HEK293 (cell line): ENCODE data around the gene AFF2.

Experiments
- CTCF ChIA-PET: fragments of 350-600 bp; formaldehyde crosslinking; extraction: SDS; loops from one replicate; lab custom pipeline; 2021; ENCODE audit warnings: antibody characterized with exemption; lab: Yijun Ruan, JAX
- POLR2A ChIA-PET: fragments of 300-600 bp; formaldehyde crosslinking; extraction: SDS; loops from one replicate; lab custom pipeline; 2020; ENCODE audit warnings: antibody characterized with exemption, inconsistent platforms; lab: Yijun Ruan, JAX
- H3K27ac ChIP-seq: fragments of 200-500 bp; sonication (Bioruptor generic); 2 replicates; pipeline ENCODE4 v1.5.1; 2014; ENCODE audit warnings: low read depth, low read length, control low read depth, inconsistent platforms; ENCODE audit errors: extremely low read depth
- H3K36me3 ChIP-seq, 2 experiments: fragments of 200-500 bp in 1 of 2; sonication (Bioruptor generic) in 1 of 2; 1 replicate in 1 of 2; 2 replicates in 1 of 2; pipeline ENCODE4 v1.5.1; 2014 to 2017; ENCODE audit warnings: inconsistent platforms in 2 of 2, low read length in 2 of 2; ENCODE audit not compliant: control insufficient read depth in 2 of 2, insufficient read depth in 1 of 2
- H3K4me1 ChIP-seq: fragments of 200-500 bp; sonication (Bioruptor generic); 2 replicates; pipeline ENCODE4 v1.5.1; 2014; ENCODE audit warnings: mild to moderate bottlenecking, low read length, inconsistent platforms; ENCODE audit not compliant: control insufficient read depth, insufficient read depth
- H3K4me3 ChIP-seq: 2 replicates; pipeline ENCODE4 v1.5.1; 2011; ENCODE audit warnings: low read depth, mild to moderate bottlenecking, control low read depth, low read length, moderate library complexity
- H3K9me3 ChIP-seq: fragments of 200-500 bp; sonication (Bioruptor generic); 2 replicates; pipeline ENCODE4 v1.5.1; 2014; ENCODE audit warnings: low read depth, low read length, inconsistent platforms; ENCODE audit not compliant: control insufficient read depth, insufficient read depth
- ELK4 ChIP-seq: IDR thresholded peaks from 2 replicates; pipeline ENCODE4 v1.6.1; 2011; ENCODE audit warnings: mild to moderate bottlenecking, low read depth, low read length, borderline replicate concordance
- GLIS1 ChIP-seq: fragments of 450-650 bp; formaldehyde crosslinking; IDR thresholded peaks from 2 replicates; pipeline ENCODE4 v1.5.1; 2016; ENCODE audit warnings: missing biosample characterization, missing genetic modification characterization
- OVOL3 ChIP-seq: fragments of 450-650 bp; formaldehyde crosslinking; IDR thresholded peaks from 2 replicates; pipeline ENCODE4 v1.5.1; 2016; ENCODE audit warnings: missing biosample characterization, missing genetic modification characterization
- SALL2 ChIP-seq: fragments of 450-650 bp; formaldehyde crosslinking; IDR thresholded peaks from 2 replicates; pipeline ENCODE4 v1.5.0; 2017; ENCODE audit warnings: missing biosample characterization, mild to moderate bottlenecking, missing genetic modification characterization, borderline replicate concordance
- TSHZ1 ChIP-seq: fragments of 450-650 bp; formaldehyde crosslinking; IDR thresholded peaks from 2 replicates; pipeline ENCODE4 v1.5.1; 2016; ENCODE audit warnings: missing biosample characterization, missing genetic modification characterization, borderline replicate concordance
- ZBTB17 ChIP-seq: fragments of 450-650 bp; formaldehyde crosslinking; IDR thresholded peaks from 2 replicates; pipeline ENCODE4 v1.5.1; 2016; ENCODE audit warnings: missing biosample characterization, missing genetic modification characterization
- ZBTB26 ChIP-seq: fragments of 450-650 bp; formaldehyde crosslinking; optimal IDR thresholded peaks from 2 replicates; pipeline ENCODE3; 2016; ENCODE audit warnings: missing biosample characterization, mild to moderate bottlenecking, missing genetic modification characterization
- ZBTB7A ChIP-seq: fragments of 450-650 bp; formaldehyde crosslinking; IDR thresholded peaks from 2 replicates; pipeline ENCODE4 v1.5.1; 2016; ENCODE audit warnings: low read depth, missing biosample characterization, missing genetic modification characterization
- ZFP41 ChIP-seq: fragments of 450-650 bp; formaldehyde crosslinking; IDR thresholded peaks from 2 replicates; pipeline ENCODE4 v1.5.1; 2016; ENCODE audit warnings: missing biosample characterization, missing genetic modification characterization, borderline replicate concordance
- ZFP69B ChIP-seq: fragments of 450-650 bp; formaldehyde crosslinking; IDR thresholded peaks from 2 replicates; pipeline ENCODE4 v1.5.1; 2016; ENCODE audit warnings: missing biosample characterization, missing genetic modification characterization
- ZNF140 ChIP-seq: fragments of 450-650 bp; formaldehyde crosslinking; IDR thresholded peaks from 2 replicates; pipeline ENCODE4 v1.5.1; 2016; ENCODE audit warnings: missing biosample characterization, missing genetic modification characterization
- ZNF148 ChIP-seq: fragments of 450-650 bp; formaldehyde crosslinking; IDR thresholded peaks from 2 replicates; pipeline ENCODE4 v1.5.0; 2017; ENCODE audit warnings: missing biosample characterization, missing genetic modification characterization, borderline replicate concordance
- ZNF214 ChIP-seq: fragments of 450-650 bp; formaldehyde crosslinking; IDR thresholded peaks from 2 replicates; pipeline ENCODE4 v1.5.1; 2017; ENCODE audit warnings: missing biosample characterization, mild to moderate bottlenecking, missing genetic modification characterization, borderline replicate concordance
- ZNF248 ChIP-seq: fragments of 450-650 bp; formaldehyde crosslinking; IDR thresholded peaks from 2 replicates; pipeline ENCODE4 v1.5.1; 2017; ENCODE audit warnings: missing biosample characterization, missing genetic modification characterization
- ZNF335 ChIP-seq: fragments of 450-650 bp; formaldehyde crosslinking; conservative IDR thresholded peaks from 2 replicates; pipeline ENCODE4 v1.5.1; 2016; ENCODE audit warnings: missing biosample characterization, missing genetic modification characterization
- ZNF354C ChIP-seq: fragments of 450-650 bp; formaldehyde crosslinking; IDR thresholded peaks from 2 replicates; pipeline ENCODE4 v1.5.1; 2016; ENCODE audit warnings: missing biosample characterization, missing genetic modification characterization, low read depth, borderline replicate concordance
- ZNF449 ChIP-seq: fragments of 450-650 bp; formaldehyde crosslinking; IDR thresholded peaks from 2 replicates; pipeline ENCODE4 v1.5.1; 2017; ENCODE audit warnings: missing biosample characterization, mild to moderate bottlenecking, missing genetic modification characterization, moderate library complexity
- ZNF473 ChIP-seq: fragments of 450-650 bp; formaldehyde crosslinking; IDR thresholded peaks from 2 replicates; pipeline ENCODE4 v1.5.1; 2017; ENCODE audit warnings: missing biosample characterization, missing genetic modification characterization
- ZNF549 ChIP-seq: fragments of 450-650 bp; IDR thresholded peaks from 2 replicates; pipeline ENCODE4 v1.5.1; 2018; ENCODE audit warnings: missing biosample characterization, missing genetic modification characterization, mild to moderate bottlenecking, inconsistent platforms, moderate library complexity
- ZNF747 ChIP-seq: fragments of 450-650 bp; formaldehyde crosslinking; IDR thresholded peaks from 2 replicates; pipeline ENCODE4 v1.5.1; 2016; ENCODE audit warnings: missing biosample characterization, missing genetic modification characterization
- ZNF768 ChIP-seq: fragments of 450-650 bp; formaldehyde crosslinking; IDR thresholded peaks from 2 replicates; pipeline ENCODE4 v1.5.1; 2018; ENCODE audit warnings: missing biosample characterization, mild to moderate bottlenecking, missing genetic modification characterization
- ZNF837 ChIP-seq: fragments of 450-650 bp; formaldehyde crosslinking; IDR thresholded peaks from 2 replicates; pipeline ENCODE4 v1.5.1; 2016; ENCODE audit warnings: missing biosample characterization, missing genetic modification characterization
- ZSCAN18 ChIP-seq: fragments of 450-650 bp; formaldehyde crosslinking; IDR thresholded peaks from 2 replicates; pipeline ENCODE4 v1.5.1; 2016; ENCODE audit warnings: missing biosample characterization, missing genetic modification characterization
- ZSCAN30 ChIP-seq: fragments of 450-650 bp; IDR thresholded peaks from 2 replicates; pipeline ENCODE4 v1.5.1; 2018; ENCODE audit warnings: missing biosample characterization, mild to moderate bottlenecking, missing genetic modification characterization, moderate library complexity

The AFF2 gene

GRCh38 chrX:148501386-148502066, 1.1 kb downstream of the AFF2 start:
- Histone ChIP-seq H3K9me3 (no peaks in the 10 kb centered on the region), H3K4me3 (peak overlapping the region; percentile 63), H3K4me1 (peaks cover 9% of the 10 kb centered on the region; the same call in 1 of the 2 replicates), H3K27ac (peak overlapping the region; percentile 72; the same call in 1 of the 2 replicates), H3K36me3 (no peaks in the 10 kb centered on the region)
- CTCF ChIA-PET = no interaction called here
- POLR2A ChIA-PET = interaction anchor here (0.8 kb wide), 1 partner anchor 9 kb away, joined by 3 read pairs; no protein-coding TSS in a partner anchor
- TF ChIP-seq ZSCAN18 (tag by site-specific recombination) (no peak), ELK4 (no peak), ZNF768 (no peak), ZNF473 (tag by site-specific recombination) (no peak), ZNF335 (tag by site-specific recombination) (peak; percentile 67), ZFP41 (tag by site-specific recombination) (no peak), ZNF148 (tag by site-specific recombination) (no peak), ZNF214 (tag by site-specific recombination) (no peak), OVOL3 (tag by site-specific recombination) (no peak), GLIS1 (tag by site-specific recombination) (peak; percentile 70), ZNF449 (tag by site-specific recombination) (no peak), TSHZ1 (tag by site-specific recombination) (no peak), ZSCAN30 (tag by site-specific recombination) (no peak), ZNF140 (no peak), ZNF837 (tag by site-specific recombination) (no peak), SALL2 (tag by site-specific recombination) (no peak), ZBTB17 (tag by site-specific recombination) (peak; percentile 87), ZNF354C (tag by site-specific recombination) (no peak), ZFP69B (tag by site-specific recombination) (no peak), ZBTB7A (tag by site-specific recombination) (no peak), ZNF549 (tag by site-specific recombination) (no peak), ZBTB26 (peak; percentile 47), ZNF248 (tag by site-specific recombination) (no peak), ZNF747 (no peak)
